HG03025 (cell line): ENCODE measurements around the gene GADD45B.

ENCODE experiments used
- ATAC-seq: cut with Tn5 transposase; IDR thresholded peaks from one replicate; pipeline ENCODE4 v1.9.1; 2021; ENCODE audit warnings: mild to moderate bottlenecking, moderate library complexity; ENCODE audit not compliant: unreplicated experiment, low FRiP score

Gene GADD45B, protein sequence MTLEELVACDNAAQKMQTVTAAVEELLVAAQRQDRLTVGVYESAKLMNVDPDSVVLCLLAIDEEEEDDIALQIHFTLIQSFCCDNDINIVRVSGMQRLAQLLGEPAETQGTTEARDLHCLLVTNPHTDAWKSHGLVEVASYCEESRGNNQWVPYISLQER

DNA sequence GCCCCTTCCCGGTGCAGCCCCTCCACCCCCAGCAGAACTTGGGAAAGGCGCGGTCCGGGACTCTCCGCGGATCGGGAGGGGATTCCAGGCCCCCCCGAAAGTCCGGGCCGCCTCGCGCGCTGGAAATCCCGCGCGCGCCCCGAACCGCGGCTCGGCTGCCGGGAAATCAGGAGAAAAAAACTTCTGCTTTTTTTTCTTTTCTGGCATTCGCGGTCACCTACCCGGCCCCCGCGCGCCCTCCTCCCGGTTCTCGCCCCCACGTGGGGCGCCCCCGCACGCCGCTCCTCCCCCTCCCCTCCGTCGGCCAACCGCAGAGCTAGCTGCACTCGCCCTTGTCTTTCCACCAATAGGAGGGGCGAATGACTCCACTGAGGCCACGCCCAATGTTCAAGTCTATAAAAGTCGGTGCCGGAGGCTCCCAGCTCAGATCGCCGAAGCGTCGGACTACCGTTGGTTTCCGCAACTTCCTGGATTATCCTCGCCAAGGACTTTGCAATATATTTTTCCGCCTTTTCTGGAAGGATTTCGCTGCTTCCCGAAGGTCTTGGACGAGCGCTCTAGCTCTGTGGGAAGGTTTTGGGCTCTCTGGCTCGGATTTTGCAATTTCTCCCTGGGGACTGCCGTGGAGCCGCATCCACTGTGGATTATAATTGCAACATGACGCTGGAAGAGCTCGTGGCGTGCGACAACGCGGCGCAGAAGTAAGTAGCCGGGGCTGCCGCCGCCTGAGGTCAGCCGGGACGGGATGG lies at the start of gene GADD45B:
Gene GADD45B, plus strand, starts transcription at position 426 of the 749 bp plus-strand sequence. Its CDS starts 232 bp downstream, at position 658.
- ATAC-seq = peak; percentile 53

DNA sequence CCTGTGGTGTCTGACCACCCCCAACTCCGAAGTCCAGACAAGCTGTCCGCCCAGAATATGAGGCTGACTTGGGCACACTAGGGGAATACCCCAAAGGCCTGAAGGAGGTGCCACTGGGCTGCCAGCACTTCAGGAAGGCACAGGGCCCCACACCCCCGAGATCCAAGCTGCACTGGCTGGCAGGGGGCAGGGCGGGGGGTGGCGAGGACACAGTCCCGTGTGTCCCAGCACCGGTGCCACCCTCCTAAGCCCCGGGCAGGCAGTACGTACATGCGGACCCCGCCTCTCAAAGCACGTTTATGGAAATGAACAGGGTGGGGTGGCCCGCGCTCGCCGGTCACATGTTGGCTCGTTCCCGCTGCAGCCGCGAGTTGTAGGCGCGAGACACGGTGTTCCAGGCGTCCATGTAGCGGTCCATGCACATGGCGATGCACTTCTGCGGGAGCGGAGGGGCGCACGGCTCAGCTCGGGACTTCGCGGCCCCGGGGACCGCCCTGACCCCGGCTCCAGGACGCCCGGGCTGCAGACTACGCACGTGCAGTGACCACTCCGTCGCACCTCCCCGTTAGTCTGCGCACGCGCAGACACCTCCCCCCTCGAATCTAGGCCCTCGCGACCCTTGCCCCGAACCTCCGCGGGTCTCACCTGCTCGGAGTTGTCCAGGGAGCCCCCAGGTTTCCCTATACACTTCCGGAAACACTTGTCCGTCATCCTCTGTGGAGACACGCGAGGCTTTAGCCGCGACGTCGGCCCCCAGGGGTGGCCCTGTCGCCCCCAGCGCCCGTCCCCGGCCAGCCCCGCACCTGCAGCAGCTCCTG lies 49.1 kb upstream of the GADD45B start:
- ATAC-seq = peak; percentile 7

DNA sequence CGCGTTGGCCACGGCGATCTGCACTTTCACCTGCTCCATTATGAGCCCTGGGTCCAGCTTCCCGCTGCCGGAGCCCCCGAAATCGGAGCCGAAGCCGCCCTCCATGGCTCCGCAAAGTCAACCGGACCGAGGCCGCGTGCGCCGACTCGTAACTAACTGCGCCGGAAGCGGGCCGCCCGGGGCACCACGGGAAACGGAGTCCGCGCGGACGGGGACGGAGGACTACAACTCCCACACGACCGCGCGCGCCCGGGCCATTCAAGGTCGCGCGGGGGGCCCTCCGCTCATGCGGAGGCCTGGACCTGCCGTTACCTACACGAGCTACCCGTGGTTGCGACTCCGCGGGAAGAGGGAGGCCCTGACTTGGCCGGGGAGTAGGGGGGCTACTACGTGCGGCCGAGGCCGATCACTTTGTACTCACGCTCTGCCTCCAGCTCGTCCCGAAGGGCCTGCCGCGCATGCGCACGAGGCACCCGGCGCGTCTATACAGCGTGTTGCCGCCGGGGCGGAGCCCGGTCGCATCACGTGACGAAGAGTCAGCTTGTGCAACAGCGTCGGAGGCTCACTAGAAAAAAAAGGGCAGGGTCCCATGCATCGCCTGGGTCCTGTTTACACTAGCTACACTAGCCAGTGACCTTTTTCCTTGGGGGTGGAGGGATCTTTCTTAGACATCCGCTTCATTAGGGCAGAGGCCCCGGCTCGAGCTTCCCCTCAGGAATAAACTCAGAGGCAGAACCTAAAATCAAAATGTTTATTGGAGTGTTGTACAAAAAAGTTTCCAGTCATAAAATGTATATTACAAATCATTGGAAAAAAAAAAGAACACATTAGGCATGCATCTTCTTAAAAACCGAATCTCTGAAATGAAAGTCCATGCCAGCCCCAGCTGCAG lies 48.3 kb upstream of the GADD45B start, which contains the start of gene TIMM13:
Gene TIMM13, minus strand, starts transcription at position 158 of the 892 bp plus-strand sequence. Its CDS starts 53 bp downstream, at position 105.
- peak; percentile 57 for ATAC-seq

DNA sequence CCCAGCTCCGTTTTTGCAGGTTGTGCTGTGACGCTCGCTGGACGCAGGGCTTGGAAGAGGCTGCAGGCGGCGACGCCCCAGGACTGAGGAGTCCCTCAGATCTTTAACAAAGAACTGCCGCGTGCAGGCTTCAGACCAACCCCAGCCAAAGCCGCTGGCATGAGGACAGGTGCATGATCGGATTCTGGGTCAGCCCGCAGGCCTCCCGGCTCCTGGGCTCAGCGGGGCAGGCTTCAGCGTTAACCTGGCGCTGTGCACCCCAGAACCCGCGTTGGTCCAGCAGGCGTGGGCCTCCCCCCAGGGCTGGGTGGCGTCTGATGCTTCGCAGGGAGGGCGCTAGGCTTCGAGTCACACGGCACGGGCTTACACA lies 47.6 kb upstream of the GADD45B start:
- no peak for ATAC-seq

DNA sequence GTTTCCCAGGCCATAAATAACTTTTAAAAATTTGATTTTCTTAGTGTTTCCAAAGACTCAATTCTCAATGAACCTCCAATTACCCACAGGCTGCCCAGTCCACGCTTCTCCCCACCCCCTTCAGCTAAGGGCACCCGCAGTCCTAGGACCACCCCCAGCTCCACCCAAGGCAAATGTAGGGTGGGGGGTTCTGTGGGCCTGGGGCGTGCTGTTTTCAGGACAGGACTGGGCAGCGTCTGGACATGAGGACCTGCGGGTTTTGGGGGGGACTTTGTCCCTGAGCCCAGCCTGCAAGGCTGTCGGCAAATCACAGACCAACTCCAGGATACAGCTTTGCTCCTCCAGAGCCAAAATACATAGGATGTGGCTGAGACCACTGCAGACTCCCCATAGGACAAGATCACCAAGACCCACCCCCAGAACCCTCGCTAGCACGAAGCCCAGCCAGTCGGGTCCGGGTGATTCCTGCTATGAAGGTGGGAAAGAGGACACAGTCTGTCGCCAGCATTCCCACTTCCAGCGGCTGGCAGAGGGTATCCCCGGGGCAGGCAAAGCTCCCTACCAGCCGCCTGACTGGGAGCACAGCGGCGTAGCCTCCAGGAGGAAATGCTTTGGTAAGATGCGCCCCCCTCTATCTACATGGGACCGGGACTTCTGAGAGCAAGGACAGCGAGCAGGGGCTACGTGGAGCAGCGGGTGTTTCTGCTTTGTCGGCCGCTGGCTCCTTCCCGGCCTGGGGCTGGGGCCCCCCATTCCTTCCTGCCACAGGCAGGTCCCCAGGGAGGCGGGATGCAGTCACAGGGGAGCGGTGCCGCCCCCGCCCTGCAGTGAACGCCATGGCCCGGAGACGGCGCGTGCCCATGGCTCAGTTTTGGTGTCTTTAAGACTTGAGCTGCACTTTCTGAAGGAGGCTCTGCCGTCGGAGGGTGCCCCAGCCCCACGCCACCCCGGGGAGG lies 46.9 kb upstream of the GADD45B start:
- ATAC-seq = no peak

GRCh38 chr19:2429917-2430535 lies 45.9 kb upstream of the GADD45B start:
- ATAC-seq = no peak

- no peak for ATAC-seq
Measured at GRCh38 chr19:2431318-2432055, 44.4 kb upstream of the GADD45B start.

- no peak for ATAC-seq
Measured at GRCh38 chr19:2432131-2432848, 43.6 kb upstream of the GADD45B start.

DNA sequence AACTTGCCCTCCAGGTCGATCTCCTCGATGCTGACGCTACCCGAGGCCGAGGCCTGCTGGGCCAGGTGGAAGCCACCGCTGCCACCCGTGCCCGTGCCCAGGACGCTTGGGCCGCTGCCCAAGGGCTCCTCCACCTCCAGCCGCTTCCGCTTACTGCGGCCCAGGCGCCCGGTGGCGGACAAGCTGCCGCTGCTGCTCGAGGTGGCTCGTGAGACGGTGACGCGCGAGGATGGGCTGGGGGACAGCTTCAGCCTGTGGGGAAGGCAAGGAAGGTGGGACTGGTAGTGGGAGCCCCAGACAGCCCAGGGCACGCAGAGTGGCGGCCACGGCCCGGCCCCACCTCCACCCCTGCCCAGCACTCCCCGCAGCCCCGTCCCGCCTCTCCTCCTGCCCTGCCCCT lies 42.1 kb upstream of the GADD45B start:
- no peak for ATAC-seq

DNA sequence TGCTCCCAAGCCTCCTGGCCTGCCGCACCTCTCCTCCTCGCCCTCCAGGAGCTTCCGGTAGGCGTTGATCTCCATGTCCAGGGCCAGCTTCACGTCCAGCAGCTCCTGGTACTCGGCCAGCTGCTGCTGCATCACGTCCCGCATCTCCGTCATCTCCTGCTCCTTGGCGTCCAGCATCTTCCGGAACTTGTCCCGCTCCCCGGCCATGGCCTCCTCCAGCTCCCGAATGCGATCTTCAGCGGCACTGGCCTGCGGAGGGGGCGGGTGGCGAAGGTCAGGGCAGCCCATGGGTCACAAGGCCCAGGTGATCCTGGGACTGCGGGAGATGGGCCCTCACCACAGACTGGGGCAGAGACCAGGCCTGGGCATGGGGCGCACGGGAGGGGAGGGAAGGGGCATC lies 41.7 kb upstream of the GADD45B start:
- ATAC-seq = no peak

- no peak for ATAC-seq
Measured at GRCh38 chr19:2434721-2435265, 41.1 kb upstream of the GADD45B start.

DNA sequence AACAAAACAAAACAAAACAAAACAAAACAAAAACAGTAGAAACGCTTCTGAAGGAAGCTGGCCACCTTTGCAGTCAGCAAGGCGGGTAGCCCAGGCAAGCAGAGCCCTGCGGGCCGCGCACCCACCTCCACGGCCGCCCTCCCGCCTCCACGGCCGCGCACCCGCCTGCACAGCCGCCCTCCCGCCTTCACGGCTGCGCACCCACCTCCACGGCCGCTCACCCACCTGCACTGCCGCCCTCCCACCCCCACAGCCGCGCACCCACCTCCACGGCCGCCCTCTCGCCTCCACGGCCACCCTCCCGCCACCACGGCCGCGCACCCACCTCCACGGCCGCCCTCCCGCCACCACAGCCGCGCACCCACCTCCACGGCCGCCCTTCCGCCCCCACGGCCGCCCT lies 39.5 kb upstream of the GADD45B start:
- no peak for ATAC-seq

- no peak for ATAC-seq
Measured at GRCh38 chr19:2436926-2437325, 39.0 kb upstream of the GADD45B start.

DNA sequence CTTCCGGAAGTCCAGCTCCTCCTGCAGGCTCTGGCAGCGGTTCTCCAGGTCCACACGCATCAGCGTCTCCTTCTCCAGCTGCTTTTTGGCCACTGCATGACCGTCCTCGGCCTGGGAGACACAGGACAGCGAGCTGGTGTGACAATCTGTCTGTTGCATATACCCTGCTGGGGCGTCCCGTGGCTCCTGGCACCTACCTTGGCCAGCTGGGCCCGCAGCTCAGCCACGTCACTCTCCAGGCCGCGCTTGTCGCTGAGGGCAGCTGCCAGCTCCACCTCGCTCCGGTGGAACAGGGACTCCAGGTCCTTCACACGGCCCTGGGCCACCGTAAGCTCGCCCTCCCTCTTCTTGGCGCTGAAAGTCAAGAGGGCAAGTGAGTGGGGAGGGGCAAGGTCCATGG lies 37.7 kb upstream of the GADD45B start:
- no peak for ATAC-seq

GRCh38 chr19:2440515-2440914 lies 35.4 kb upstream of the GADD45B start:
- ATAC-seq = no peak

GRCh38 chr19:2441096-2441752 lies 34.7 kb upstream of the GADD45B start:
- ATAC-seq = no peak
